Effector CD8-positive, alpha-beta T cell (primary cell): ENCODE data around the gene MAGEB16.

Experiments
- DNase-seq: peaks from one replicate; lab custom pipeline; 2025; lab: John Stamatoyannopoulos, UW
- total RNA-seq, 4 experiments: gene quantifications; one replicate each; lab custom pipeline; 2026; lab: John Stamatoyannopoulos, UW

Gene MAGEB16
- 0 reads per million in 4 experiments for total RNA-seq

GRCh38 chrX:35798042-35798441, at the start of gene MAGEB16:
Gene MAGEB16 (plus strand): TSS chrX:35798342. CDS start chrX:35802197, 3,855 bp downstream.
- no peak for DNase-seq

DNA sequence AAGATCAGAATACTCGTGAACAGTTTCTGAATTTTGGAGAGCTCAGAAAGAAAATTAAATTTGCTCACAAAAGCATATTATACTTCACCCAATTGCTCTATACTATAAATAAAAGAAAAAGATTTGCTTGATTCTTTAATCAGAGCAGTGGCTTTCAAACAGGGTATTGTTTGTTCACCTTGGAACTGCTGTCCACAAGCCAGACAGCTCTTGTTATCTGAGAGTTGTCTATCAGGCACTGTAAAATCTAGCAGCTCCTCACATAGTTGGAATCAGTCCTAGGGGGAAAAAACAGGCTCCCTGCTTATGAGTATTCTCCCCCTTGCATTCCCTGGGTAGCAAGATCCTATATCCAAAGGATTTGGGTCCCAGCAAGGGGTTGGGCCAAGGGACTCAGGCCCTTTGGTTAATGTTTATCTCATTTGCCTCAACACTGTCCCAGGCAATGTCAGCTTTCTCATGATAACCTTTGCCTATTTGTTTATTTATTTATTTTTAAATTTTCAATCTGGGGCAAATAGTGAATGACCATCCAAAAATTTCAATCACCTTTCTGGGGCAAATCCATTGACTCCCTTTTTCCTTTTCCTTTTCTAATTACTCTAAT, 24.1 kb upstream of the MAGEB16 start:
- no peak for DNase-seq

DNA sequence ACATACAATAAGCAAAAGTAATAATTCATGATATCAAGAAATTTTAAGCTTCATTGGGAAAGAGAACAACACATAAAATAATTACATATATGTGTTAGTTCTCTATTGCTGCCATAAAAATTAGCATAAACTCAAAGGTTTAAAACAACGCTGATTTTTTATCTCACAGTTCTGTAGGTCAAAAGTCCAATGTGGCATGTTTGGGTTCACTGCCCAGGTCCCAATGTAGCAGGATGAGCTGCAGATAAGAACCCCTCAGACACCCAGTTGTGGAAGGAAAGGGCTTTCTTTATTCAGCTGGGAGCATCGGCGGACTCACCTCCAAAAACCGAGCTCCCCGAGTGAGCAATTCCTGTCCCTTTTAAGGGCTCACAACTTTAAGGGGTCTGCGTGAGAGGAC, 13.1 kb upstream of the MAGEB16 start:
- no peak for DNase-seq

GRCh38 chrX:35786271-35786670, 11.9 kb upstream of the MAGEB16 start:
- no peak for DNase-seq

DNA sequence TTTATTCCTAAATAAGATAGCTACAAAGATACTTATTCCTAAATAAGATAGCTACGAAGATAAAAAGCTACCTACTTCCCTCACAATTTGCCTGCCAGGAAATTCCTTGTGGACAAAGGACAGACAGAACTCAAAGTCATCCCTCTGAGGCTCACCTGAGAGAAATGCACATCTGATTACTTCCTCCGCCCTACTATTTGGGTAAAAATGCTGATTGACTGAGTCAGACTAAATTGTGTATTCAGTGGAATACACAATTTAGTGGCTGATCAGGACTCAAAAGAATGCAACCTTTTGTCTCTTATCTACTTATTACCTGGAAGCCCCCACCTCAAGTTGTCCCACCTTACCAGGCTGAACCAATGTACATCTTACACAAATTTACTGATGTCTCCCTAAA, 10.3 kb upstream of the MAGEB16 start:
- no peak for DNase-seq

- DNase-seq, result no peak
Observed at GRCh38 chrX:35800474-35800873, 2.3 kb downstream of the MAGEB16 start.

- DNase-seq, result no peak
Observed at GRCh38 chrX:35809781-35810180, 11.6 kb downstream of the MAGEB16 start.

GRCh38 chrX:35819241-35819640, 21.1 kb downstream of the MAGEB16 start:
- DNase-seq, result no peak

GRCh38 chrX:35826503-35826902, 28.4 kb downstream of the MAGEB16 start:
- DNase-seq, result no peak

DNA sequence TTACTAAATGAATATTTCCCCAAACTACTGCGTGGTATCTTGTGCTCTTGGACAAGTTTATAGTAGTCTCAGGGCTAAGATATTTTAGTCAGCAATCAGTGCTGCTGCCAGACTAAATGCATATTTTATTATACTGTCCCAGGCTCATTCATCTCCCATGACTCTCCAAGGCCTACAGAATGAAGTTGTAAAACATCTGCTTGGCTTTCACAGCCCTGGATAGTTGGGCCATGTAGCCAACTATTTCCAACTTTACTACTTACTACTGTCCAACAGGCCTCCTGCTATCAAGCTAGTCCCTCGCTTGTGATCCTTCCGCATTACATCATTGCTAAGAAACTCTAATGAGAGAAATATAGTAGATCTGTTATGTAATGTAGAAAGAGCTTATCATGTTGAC, 31.4 kb downstream of the MAGEB16 start:
- DNase-seq, result no peak

- no peak for DNase-seq
Observed at GRCh38 chrX:35841872-35842271, 43.7 kb downstream of the MAGEB16 start.

- DNase-seq, result no peak
Observed at GRCh38 chrX:35842674-35843073, 44.5 kb downstream of the MAGEB16 start.

DNA sequence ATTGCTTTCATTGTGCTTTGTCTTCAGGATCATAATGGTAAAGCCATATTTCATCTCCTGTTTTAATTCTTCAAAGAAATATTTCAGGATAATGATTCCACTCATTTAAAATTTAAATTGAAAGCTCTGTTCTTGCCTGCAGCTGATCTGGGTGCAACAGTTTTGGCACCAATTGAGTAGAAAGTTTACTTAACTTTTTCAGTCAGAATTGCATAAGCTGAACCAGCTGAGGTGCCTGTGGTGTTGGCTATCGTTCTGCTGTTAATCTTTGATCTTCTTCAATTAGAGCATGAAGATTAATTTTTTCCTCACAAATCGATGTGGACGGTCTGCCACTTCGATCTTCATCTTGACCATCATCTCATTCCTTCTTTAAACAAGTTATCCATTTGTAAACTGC, 49.6 kb downstream of the MAGEB16 start:
- DNase-seq, result no peak
